GM18873 (cell line): ENCODE results near the gene SLC26A6.
A peak's percentile ranks its signal among the peaks of the same experiment; 100 is the strongest.

ENCODE experiments used
- ATAC-seq: cut with Tn5 transposase; IDR thresholded peaks from one replicate; pipeline ENCODE4 v1.9.1; 2021; ENCODE audit warnings: mild to moderate bottlenecking, moderate library complexity, moderate number of reproducible peaks; ENCODE audit not compliant: unreplicated experiment, low FRiP score

SLC26A6 gene

DNA sequence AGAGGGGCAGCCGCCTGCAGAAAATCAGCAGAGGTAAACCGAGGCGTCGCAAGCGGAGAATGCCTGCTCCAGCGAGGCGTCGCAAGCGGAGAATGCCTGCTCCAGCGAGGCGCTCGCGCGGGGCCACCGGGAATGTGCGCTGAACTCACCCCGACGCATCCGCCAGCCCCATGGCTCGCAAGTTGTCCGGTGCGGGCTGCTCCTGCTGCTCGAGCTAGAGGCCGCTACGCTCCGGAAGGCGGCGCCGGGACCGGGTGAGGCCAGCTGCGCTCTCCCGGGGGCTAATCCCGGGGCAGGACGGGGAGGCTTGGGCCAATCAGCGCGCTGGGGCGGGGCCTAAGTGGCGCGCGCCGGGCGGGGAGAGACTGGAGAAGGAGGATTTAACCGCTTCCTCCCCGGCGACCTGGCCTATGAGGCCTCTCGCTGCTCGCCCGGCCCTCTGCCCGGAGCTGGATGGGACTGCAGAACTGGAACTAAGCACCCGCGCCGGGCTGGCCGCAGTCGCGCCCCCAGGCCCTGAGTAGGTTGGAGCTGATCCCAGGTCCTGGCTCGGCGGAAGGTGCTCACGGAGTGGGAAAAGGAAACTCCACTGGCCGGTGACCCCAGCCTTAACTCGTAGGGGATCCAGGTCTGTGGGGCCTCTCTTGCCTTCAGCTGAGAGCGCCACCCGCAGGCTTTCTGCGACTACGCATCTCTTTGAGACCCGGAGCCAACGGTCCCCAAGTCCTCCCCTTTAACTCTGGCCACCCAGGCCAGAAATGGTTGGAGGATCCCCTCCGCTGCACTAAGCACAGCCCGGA is at the start of gene SLC26A6:
TSS of gene SLC26A6 (minus strand) at position 240 of the 800 bp plus-strand sequence. CDS start at position 172, 68 bp downstream.
- ATAC-seq: peak; percentile 75

GRCh38 chr3:48684480-48685143 is 49.4 kb upstream of the SLC26A6 start:
- no peak for ATAC-seq

GRCh38 chr3:48684054-48684349 is 48.7 kb upstream of the SLC26A6 start:
- no peak for ATAC-seq

DNA sequence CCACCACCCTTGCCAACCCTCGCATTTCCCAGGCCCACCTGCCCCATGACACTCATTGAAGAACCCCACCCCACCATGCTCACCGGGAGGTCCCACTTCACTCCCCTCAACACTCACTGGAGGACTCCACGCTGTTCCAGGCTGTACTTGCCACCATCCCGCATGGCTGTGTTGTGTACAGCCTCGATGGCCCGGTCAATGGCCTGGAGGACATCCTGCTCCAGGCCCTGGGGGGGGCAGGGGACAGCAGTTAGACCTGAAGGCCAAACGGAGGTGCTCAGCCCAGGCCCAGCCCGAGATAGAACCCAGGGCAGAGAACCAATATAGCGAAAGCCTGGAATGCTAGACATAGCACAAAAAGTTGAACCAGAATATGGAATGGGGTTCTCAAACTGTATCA is 47.5 kb upstream of the SLC26A6 start:
- ATAC-seq: no peak

- ATAC-seq: no peak
These were observed 46.8 kb upstream of the SLC26A6 start for GRCh38 chr3:48681974-48682610.

DNA sequence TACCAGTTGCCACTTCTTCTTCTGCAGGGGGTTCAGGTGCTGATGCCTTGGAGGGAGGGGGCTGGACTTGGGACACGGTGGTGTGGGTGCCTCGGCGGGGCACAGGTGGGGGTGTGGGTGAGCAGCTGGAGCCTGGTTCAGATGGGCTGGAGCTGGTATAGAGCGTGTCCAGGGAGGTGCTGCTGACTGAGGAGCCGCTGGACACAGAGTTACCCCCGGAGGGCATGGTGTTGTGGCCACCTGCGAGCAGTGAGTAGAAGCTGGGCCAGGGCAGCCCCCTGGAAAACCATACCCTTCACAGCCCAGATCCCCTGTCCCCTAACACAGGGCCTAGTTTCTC is 46.2 kb upstream of the SLC26A6 start:
- ATAC-seq: no peak

DNA sequence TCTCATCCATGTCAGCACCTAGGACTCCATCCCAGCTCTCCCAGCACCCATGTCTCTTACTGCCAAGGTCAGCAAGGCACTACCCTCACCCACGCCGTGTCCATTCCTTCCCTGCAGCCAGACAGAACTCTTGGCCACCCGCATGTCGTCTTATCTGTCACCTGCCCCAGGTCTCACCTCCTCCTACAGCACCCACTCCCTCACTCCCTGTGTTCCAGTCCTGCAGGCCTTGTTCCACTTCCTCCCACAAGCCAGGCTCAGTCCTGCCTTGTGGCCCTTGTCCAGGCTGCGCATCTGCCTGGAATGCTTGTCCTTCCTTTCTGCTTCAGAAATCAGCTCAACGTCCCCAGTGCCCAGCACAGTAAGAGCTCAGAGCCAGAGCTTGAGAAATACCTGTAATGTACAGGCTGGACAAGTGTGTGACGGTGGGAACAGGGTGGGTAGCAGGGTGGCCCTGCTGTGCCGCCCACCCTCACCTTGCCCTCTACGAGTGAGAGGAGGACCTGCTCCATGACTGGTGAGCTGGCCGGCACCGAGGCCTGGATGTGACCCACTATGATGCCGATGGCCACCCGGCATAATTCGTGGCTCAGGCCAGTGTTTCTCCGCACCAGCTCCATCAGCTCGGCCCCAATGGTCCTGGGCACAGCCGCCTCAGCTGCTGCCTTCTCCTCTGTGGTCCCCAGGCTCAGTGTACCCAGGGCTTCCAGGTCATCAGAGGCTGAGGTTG is 45.7 kb upstream of the SLC26A6 start:
- no peak for ATAC-seq

GRCh38 chr3:48679411-48680391 is 44.4 kb upstream of the SLC26A6 start:
- no peak for ATAC-seq

GRCh38 chr3:48678566-48679380 is 43.5 kb upstream of the SLC26A6 start:
- ATAC-seq: no peak

DNA sequence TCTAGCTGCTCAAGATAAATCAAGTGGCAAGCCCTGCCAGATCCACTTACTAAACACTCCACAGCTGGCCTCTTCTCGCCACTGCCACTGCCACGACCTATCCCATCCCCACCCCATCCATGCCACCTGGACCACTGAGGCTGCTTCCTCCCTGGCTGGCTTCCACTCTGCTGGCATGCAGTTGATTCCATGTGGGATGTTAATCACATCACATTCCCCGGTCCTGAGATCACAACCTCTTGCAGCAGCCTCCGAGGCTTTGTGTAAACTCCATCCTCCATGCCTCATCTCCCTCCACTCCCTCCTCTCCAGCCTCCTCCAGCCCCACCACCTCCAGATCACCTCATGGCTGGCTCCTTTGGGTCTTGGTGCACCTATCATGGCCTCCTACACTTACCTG is 42.8 kb upstream of the SLC26A6 start:
- ATAC-seq: no peak

GRCh38 chr3:48674505-48674904 is 39.2 kb upstream of the SLC26A6 start:
- no peak for ATAC-seq

DNA sequence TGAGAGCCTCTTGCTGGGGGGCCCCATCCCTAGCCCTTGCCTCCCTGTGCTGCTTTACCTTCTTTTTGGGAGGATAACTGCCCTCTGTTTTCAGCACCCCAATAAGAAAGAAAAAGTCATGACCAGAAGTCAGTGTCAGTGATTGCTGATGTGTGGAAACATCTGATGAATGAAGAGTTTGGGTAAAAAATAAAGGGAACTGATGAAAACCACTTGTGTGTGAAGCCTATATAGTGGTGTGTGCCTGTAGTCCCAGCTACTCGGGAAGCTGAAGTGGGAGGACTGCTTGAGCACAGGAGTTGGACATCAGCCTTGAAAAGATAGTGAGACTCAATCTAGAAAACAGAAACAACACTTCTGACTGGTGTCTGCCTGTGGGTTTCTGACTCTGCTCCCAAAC is 37.3 kb upstream of the SLC26A6 start:
- no peak for ATAC-seq

- no peak for ATAC-seq
These were observed 29.7 kb upstream of the SLC26A6 start for GRCh38 chr3:48664929-48665328.

DNA sequence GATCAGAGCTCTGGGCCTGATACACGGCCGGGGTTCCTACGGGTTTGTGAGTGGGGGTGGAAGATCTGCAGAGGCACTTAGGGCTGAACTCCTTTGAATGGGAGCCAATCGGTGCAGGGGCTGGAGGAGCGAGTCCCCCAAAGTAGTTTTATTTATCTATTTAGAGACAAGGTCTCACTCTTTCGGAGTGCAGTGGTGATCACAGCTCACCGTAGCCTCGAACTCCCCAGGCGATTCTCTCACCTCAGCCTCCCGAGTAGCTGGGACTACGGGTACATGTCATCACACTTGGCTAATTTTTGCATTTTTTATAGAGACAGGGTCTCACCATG is 29.0 kb upstream of the SLC26A6 start:
- ATAC-seq: no peak

- ATAC-seq: peak; percentile 81
These were observed 28.4 kb upstream of the SLC26A6 start for GRCh38 chr3:48663489-48664312.

DNA sequence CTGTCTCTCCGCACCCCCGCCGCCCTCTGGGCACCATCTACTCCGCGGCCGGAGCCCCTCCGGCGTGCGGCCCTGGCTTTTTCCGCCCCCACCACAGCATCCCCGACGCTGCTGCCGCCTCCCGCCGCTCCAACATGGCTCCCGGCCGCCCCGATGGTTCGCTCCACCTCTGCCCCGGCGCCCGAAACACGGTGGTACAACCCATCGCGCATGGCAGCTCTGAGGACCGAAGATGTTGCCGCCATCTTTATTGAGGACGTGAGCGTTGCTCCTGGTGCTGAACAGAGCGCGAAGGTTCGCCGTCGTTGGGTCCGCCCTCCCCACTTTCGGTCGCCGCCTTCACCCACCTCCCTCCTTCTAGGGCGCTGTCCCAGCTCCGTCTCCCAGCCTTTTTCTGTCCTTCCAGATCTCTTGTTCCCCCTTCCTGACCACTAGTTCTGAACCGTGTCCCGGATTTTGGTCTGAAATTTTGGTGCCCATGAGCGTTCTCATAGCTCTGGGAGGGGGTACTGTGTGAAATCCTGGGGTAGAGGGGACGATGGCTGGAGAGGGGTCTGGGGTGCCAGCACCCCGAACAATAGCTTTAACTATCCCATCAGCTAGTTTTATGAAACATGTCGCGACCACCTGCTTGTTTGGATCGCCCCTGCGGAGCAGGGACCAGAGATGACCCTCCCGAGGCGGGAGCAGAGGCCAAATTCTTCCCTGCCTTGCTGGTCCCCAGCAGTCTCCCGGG is 27.7 kb upstream of the SLC26A6 start, which contains the start of gene CELSR3:
TSS of gene CELSR3 (minus strand) at position 134 of the 736 bp plus-strand sequence. CDS start 252 bp downstream, outside the sequence.
- no peak for ATAC-seq

- ATAC-seq: no peak
These were observed 27.0 kb upstream of the SLC26A6 start for GRCh38 chr3:48662145-48662752.
